ENCODE data around the gene SLC35B4. TPM values are rescaled to one million over a fixed set of nuclear protein-coding genes. Genes with fewer than 3 reads are reported as not detected.

SLC35B4 gene
- total RNA-seq, 1 experiment from 2014 or later = 17.9 TPM

DNA sequence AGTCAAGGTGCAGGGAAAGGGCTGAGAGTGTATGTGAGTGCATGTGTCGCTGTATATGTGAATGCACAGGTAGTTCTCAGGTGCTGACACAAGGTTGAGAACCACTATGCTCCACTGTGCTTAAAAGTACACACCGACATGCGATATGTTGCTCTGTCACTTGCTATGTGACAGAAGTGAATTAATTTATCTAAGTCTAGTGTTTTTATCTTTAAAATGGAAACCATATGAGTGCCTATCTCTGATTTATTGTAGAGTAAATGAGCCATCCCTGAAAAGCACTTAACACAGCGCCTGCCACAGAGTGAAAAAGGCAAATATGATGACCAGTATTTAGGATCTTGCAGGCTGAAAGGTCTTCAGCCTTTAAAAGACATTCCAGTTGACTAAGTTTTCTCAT, 4.9 kb downstream of the SLC35B4 start:
- H3K4me2 ChIP-seq = no peak overlapping the region
- H3K27ac ChIP-seq = no peak overlapping the region
- H4K20me1 ChIP-seq (ENCODE audit: insufficient read depth) = no peaks in the 10 kb centered on the region
- no peaks in the 10 kb centered on the region for H3K27me3 ChIP-seq (ENCODE audit: insufficient read depth, low read depth)
- TF ChIP-seq CTCF (conservative IDR thresholded peaks at IDR 0.05) (no peak), EZH2 (IDR thresholded peaks at IDR 0.05; ENCODE audit: low read depth) (no peak)
- POLR2A ChIA-PET (ENCODE audit: unreplicated experiment) = no interaction called here
- H3K79me2 ChIP-seq (ENCODE audit: low read depth) = peaks cover 23% of the 10 kb centered on the region
- H2AFZ ChIP-seq = no peak overlapping the region
- no peaks in the 10 kb centered on the region for H3K36me3 ChIP-seq (ENCODE audit: low read depth)
- peaks cover 11% of the 10 kb centered on the region for H3K4me1 ChIP-seq (replicated peaks; ENCODE audit: insufficient read depth)
- no peak for DNase-seq
- H3K4me3 ChIP-seq = no peak overlapping the region
- intact Hi-C loops (cut with micrococcal nuclease; ENCODE audit: unreplicated experiment) = loop anchor here (10.0 kb wide), 1 partner anchor 167 kb away; no protein-coding TSS in a partner anchor
- H3K9me2 ChIP-seq (ENCODE audit: insufficient read depth) = no peaks in the 10 kb centered on the region
- CTCF ChIA-PET = no interaction called here
- no peaks in the 10 kb centered on the region for H3F3A ChIP-seq (ENCODE audit: insufficient read depth, low read depth)
- H3K9me3 ChIP-seq (ENCODE audit: insufficient read depth, low read depth) = no peaks in the 10 kb centered on the region
- no TSS peak for BruUV-seq (replicated peaks)

DNA sequence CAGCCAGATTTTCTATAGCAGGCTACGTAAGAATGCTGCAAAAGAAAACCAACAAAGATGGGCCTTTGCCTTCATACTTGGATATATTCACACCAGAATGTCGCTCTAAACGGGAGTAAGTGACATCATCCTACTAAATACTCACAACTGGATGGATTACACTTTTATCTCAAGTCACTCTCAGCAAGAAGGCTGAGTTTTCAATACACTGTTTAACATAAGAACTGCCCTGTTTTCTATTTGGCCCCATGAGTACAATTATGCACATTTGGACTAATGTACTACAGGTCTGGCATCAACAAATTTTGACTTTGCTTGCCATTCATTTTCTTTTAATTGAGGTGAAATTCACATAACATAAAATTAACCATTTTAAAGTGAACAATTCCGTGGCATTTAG, 8.2 kb downstream of the SLC35B4 start:
- POLR2A ChIA-PET (ENCODE audit: unreplicated experiment) = no interaction called here
- DNase-seq = no peak
- no peaks in the 10 kb centered on the region for H4K20me1 ChIP-seq (ENCODE audit: insufficient read depth)
- BruUV-seq (replicated peaks) = no TSS peak
- no peak overlapping the region for H3K4me3 ChIP-seq
- CTCF ChIA-PET = no interaction called here
- H3F3A ChIP-seq (ENCODE audit: insufficient read depth, low read depth) = no peaks in the 10 kb centered on the region
- no peak for TF ChIP-seq CTCF (conservative IDR thresholded peaks at IDR 0.05)
- TF ChIP-seq EZH2 (IDR thresholded peaks at IDR 0.05; ENCODE audit: low read depth) = no peak
- H3K9me3 ChIP-seq (ENCODE audit: insufficient read depth, low read depth) = no peaks in the 10 kb centered on the region
- no peaks in the 10 kb centered on the region for H3K9me2 ChIP-seq (ENCODE audit: insufficient read depth)
- no peak overlapping the region for H3K27ac ChIP-seq
- intact Hi-C loops (cut with micrococcal nuclease; ENCODE audit: unreplicated experiment) = no loop called here
- H3K36me3 ChIP-seq (ENCODE audit: low read depth) = 0 out of 2 replicates have a peak, but pooled peaks cover 11% of the 10 kb centered on the region
- no peak overlapping the region for H2AFZ ChIP-seq
- H3K79me2 ChIP-seq (ENCODE audit: low read depth) = no peaks in the 10 kb centered on the region; the same call in 1 of the 2 replicates
- H3K4me1 ChIP-seq (replicated peaks; ENCODE audit: insufficient read depth) = no peaks in the 10 kb centered on the region
- no peak overlapping the region for H3K4me2 ChIP-seq
- H3K27me3 ChIP-seq (ENCODE audit: insufficient read depth, low read depth) = no peaks in the 10 kb centered on the region

DNA sequence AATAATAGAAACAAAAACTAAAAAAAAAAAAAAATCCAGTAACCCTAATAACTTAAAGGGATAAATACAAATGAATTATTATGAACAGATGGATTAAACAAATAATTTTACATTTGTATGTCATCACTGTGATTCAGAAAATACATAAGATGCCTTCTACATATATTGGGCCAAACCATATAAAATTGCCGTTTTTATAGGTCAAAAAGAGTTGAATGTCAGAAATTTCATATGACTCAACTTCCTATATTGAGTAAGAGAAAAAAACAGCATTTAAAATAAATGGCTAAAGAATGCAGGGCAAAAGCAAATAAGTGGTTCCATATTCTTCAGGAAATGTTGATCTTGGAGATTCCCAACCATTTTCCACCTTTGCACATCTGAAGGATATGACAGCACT, 9.4 kb downstream of the SLC35B4 start:
- Histone ChIP-seq H3F3A (ENCODE audit: insufficient read depth, low read depth) (no peaks in the 10 kb centered on the region), H3K79me2 (ENCODE audit: low read depth) (no peaks in the 10 kb centered on the region), H3K4me1 (replicated peaks; ENCODE audit: insufficient read depth) (no peaks in the 10 kb centered on the region), H3K9me3 (ENCODE audit: insufficient read depth, low read depth) (no peaks in the 10 kb centered on the region), H3K9me2 (ENCODE audit: insufficient read depth) (no peaks in the 10 kb centered on the region), H3K36me3 (ENCODE audit: low read depth) (0 out of 2 replicates have a peak, but pooled peaks cover 11% of the 10 kb centered on the region), H4K20me1 (ENCODE audit: insufficient read depth) (no peaks in the 10 kb centered on the region), H3K4me2 (no peak overlapping the region), H3K4me3 (no peak overlapping the region), H2AFZ (no peak overlapping the region), H3K27ac (no peak overlapping the region), H3K27me3 (ENCODE audit: insufficient read depth, low read depth) (no peaks in the 10 kb centered on the region)
- TF ChIP-seq CTCF (conservative IDR thresholded peaks at IDR 0.05) (no peak), EZH2 (IDR thresholded peaks at IDR 0.05; ENCODE audit: low read depth) (no peak)
- ChIA-PET POLR2A (ENCODE audit: unreplicated experiment) (no interaction called here), CTCF (no interaction called here)
- BruUV-seq (replicated peaks) = no TSS peak
- DNase-seq = no peak
- intact Hi-C loops (cut with micrococcal nuclease; ENCODE audit: unreplicated experiment) = no loop called here
